ENCODE measurements around the gene ABI1.

Gene ABI1

GRCh38 chr10:26765549-26765948, 95.2 kb downstream of the ABI1 start:
- no peak for DNase-seq

GRCh38 chr10:26759008-26759407, 101.8 kb downstream of the ABI1 start:
- no peak for DNase-seq

- DNase-seq = no peak
Observed at GRCh38 chr10:26755443-26755903, 105.3 kb downstream of the ABI1 start.

GRCh38 chr10:26746061-26746460, 114.7 kb downstream of the ABI1 start:
- no peak for DNase-seq

- no peak for DNase-seq
Observed at GRCh38 chr10:26743841-26744240, 116.9 kb downstream of the ABI1 start.

GRCh38 chr10:26743091-26743490, 117.7 kb downstream of the ABI1 start:
- DNase-seq = no peak

GRCh38 chr10:26741368-26741767, 119.4 kb downstream of the ABI1 start:
- no peak for DNase-seq

GRCh38 chr10:26739071-26739631, 121.6 kb downstream of the ABI1 start:
- DNase-seq = peak; percentile 11

- no peak for DNase-seq
Observed at GRCh38 chr10:26738301-26738911, 122.4 kb downstream of the ABI1 start.

- DNase-seq = peak; percentile 45
Observed at GRCh38 chr10:26737730-26738129, 123.0 kb downstream of the ABI1 start.

- no peak for DNase-seq
Observed at GRCh38 chr10:26735435-26735834, 125.3 kb downstream of the ABI1 start.

- no peak for DNase-seq
Observed at GRCh38 chr10:26733750-26734568, 126.8 kb downstream of the ABI1 start.

GRCh38 chr10:26730552-26730951, 130.2 kb downstream of the ABI1 start:
- no peak for DNase-seq

GRCh38 chr10:26729395-26729794, 131.4 kb downstream of the ABI1 start:
- no peak for DNase-seq

GRCh38 chr10:26728957-26729356, 131.8 kb downstream of the ABI1 start:
- DNase-seq = no peak

GRCh38 chr10:26727005-26727404, 133.8 kb downstream of the ABI1 start:
- DNase-seq = no peak

GRCh38 chr10:26725837-26726727, 134.7 kb downstream of the ABI1 start:
- peak; percentile 54 for DNase-seq

GRCh38 chr10:26723016-26723415, 137.7 kb downstream of the ABI1 start:
- no peak for DNase-seq

- DNase-seq = peak; percentile 52
Observed at GRCh38 chr10:26721561-26721960, 139.2 kb downstream of the ABI1 start.

- DNase-seq = no peak
Observed at GRCh38 chr10:26717476-26717875, 143.3 kb downstream of the ABI1 start.

GRCh38 chr10:26715137-26715487, 145.6 kb downstream of the ABI1 start:
- no peak for DNase-seq

- no peak for DNase-seq
Observed at GRCh38 chr10:26714415-26715136, 146.2 kb downstream of the ABI1 start.
